Osteocyte (in vitro differentiated cells): ENCODE results near the gene HOMER2. TPM values are rescaled to one million over a fixed set of nuclear protein-coding genes. Genes with fewer than 3 reads are reported as not detected.

Source experiments
- DNase-seq: peaks from one replicate; pipeline ENCODE4 v3.0.0; 2021; ENCODE audit warnings: mixed read lengths; ENCODE audit not compliant: unreplicated experiment; ENCODE audit errors: extremely low spot score
- H3K27ac Mint-ChIP-seq: one replicate; pipeline ENCODE4 v1.8.0; 2021; ENCODE audit warnings: mild to moderate bottlenecking, mixed read lengths; ENCODE audit not compliant: unreplicated experiment
- H3K27me3 Mint-ChIP-seq: one replicate; pipeline ENCODE4 v1.8.0; 2021; ENCODE audit warnings: mixed read lengths; ENCODE audit not compliant: unreplicated experiment
- H3K36me3 Mint-ChIP-seq: one replicate; pipeline ENCODE4 v1.8.0; 2021; ENCODE audit warnings: mixed read lengths; ENCODE audit not compliant: unreplicated experiment
- H3K4me1 Mint-ChIP-seq: one replicate; pipeline ENCODE4 v1.8.0; 2021; ENCODE audit warnings: mixed read lengths; ENCODE audit not compliant: unreplicated experiment
- H3K4me3 Mint-ChIP-seq: one replicate; pipeline ENCODE4 v1.8.0; 2021; ENCODE audit warnings: mild to moderate bottlenecking, moderate library complexity, mixed read lengths; ENCODE audit not compliant: unreplicated experiment
- H3K9me3 Mint-ChIP-seq: one replicate; pipeline ENCODE4 v1.8.0; 2021; ENCODE audit warnings: mixed read lengths; ENCODE audit not compliant: unreplicated experiment
- CTCF ChIP-seq: fragments of 200-600 bp; sonication (generic); IDR thresholded peaks from 2 replicates; pipeline ENCODE4 v1.5.0; 2021; ENCODE audit warnings: antibody characterized with exemption, mild to moderate bottlenecking, moderate library complexity
- total RNA-seq: library from RNA; stranded (reverse); gene quantifications from 2 replicates; pipeline ENCODE4 v1.2.1, GENCODE V29; 2021

The HOMER2 gene
- total RNA-seq, 1 donor from 2014 or later: 6.3 TPM

GRCh38 chr15:82966671-82967071, 14.2 kb upstream of the HOMER2 start:
- H3K36me3 Mint-ChIP-seq: no peaks in the 10 kb centered on the region
- H3K4me1 Mint-ChIP-seq: no peaks in the 10 kb centered on the region
- no peaks in the 10 kb centered on the region for H3K27me3 Mint-ChIP-seq
- H3K27ac Mint-ChIP-seq: no peak overlapping the region
- no peak for DNase-seq
- TF ChIP-seq CTCF: no peak
- H3K9me3 Mint-ChIP-seq: no peaks in the 10 kb centered on the region
- no peak overlapping the region for H3K4me3 Mint-ChIP-seq

GRCh38 chr15:82964890-82965289, 12.4 kb upstream of the HOMER2 start:
- no peaks in the 10 kb centered on the region for H3K36me3 Mint-ChIP-seq
- H3K4me1 Mint-ChIP-seq: no peaks in the 10 kb centered on the region

GRCh38 chr15:82963471-82964341, 11.2 kb upstream of the HOMER2 start:
- Mint-ChIP-seq H3K4me3 (no peak overlapping the region), H3K9me3 (no peaks in the 10 kb centered on the region), H3K27me3 (no peaks in the 10 kb centered on the region), H3K36me3 (no peaks in the 10 kb centered on the region), H3K27ac (no peak overlapping the region), H3K4me1 (no peaks in the 10 kb centered on the region)
- DNase-seq: no peak
- TF ChIP-seq CTCF: no peak

More at GRCh38 chr15:82964890-82965289, 12.4 kb upstream of the HOMER2 start:
- DNase-seq: no peak
- Mint-ChIP-seq H3K9me3 (no peaks in the 10 kb centered on the region), H3K27ac (no peak overlapping the region), H3K4me3 (no peak overlapping the region), H3K27me3 (no peaks in the 10 kb centered on the region)
- TF ChIP-seq CTCF: no peak

GRCh38 chr15:82960766-82961165, 8.2 kb upstream of the HOMER2 start:
- Mint-ChIP-seq H3K9me3 (no peaks in the 10 kb centered on the region), H3K4me1 (no peaks in the 10 kb centered on the region), H3K4me3 (no peak overlapping the region), H3K36me3 (no peaks in the 10 kb centered on the region), H3K27me3 (no peaks in the 10 kb centered on the region), H3K27ac (no peak overlapping the region)
- DNase-seq: no peak
- no peak for TF ChIP-seq CTCF

GRCh38 chr15:82959423-82959822, 6.9 kb upstream of the HOMER2 start:
- H3K9me3 Mint-ChIP-seq: no peaks in the 10 kb centered on the region
- no peak for TF ChIP-seq CTCF
- H3K4me1 Mint-ChIP-seq: no peaks in the 10 kb centered on the region

More at GRCh38 chr15:82959423-82959822, 6.9 kb upstream of the HOMER2 start:
- H3K27ac Mint-ChIP-seq: no peak overlapping the region
- no peaks in the 10 kb centered on the region for H3K27me3 Mint-ChIP-seq
- no peak for DNase-seq
- no peaks in the 10 kb centered on the region for H3K36me3 Mint-ChIP-seq
- no peak overlapping the region for H3K4me3 Mint-ChIP-seq
